GM23338 (cell line): ENCODE measurements around the gene CORO7. TPM values are rescaled to one million over a fixed set of nuclear protein-coding genes. Genes with fewer than 3 reads are reported as not detected.

Experiments used
- ATAC-seq: fragments of 200-7000 bp; cut with Tn5 transposase; 3 replicates; pipeline ENCODE4 v1.9.1; 2020
- DNase-seq: peaks from one replicate; pipeline ENCODE4 v3.0.0-alpha.2; 2015; ENCODE audit warnings: low spot score
- H2AFZ ChIP-seq: fragments of 200-600 bp; sonication (generic); 2 replicates; pipeline ENCODE4 v1.8.0; 2016; ENCODE audit warnings: antibody characterized with exemption, mild to moderate bottlenecking, moderate library complexity
- H3F3A ChIP-seq: fragments of 200-600 bp; sonication (generic); replicated peaks from 2 replicates; pipeline ENCODE4 v1.8.0; 2017; ENCODE audit warnings: antibody characterized with exemption, mixed run types, low read depth
- H3K27ac ChIP-seq: fragments of 200-600 bp; sonication (generic); 2 replicates; pipeline ENCODE4 v1.6.1; 2016; ENCODE audit warnings: low read depth
- H3K27me3 ChIP-seq: fragments of 200-600 bp; sonication (generic); 2 replicates; pipeline ENCODE4 v1.8.0; 2016; ENCODE audit warnings: mild to moderate bottlenecking, mixed run types, moderate library complexity; ENCODE audit not compliant: insufficient read depth
- H3K36me3 ChIP-seq: fragments of 200-600 bp; sonication (generic); 2 replicates; pipeline ENCODE4 v1.8.0; 2016; ENCODE audit warnings: mild to moderate bottlenecking; ENCODE audit not compliant: insufficient read depth
- H3K4me1 ChIP-seq: fragments of 200-600 bp; sonication (generic); 2 replicates; pipeline ENCODE4 v1.8.0; 2016; ENCODE audit warnings: mild to moderate bottlenecking, moderate library complexity; ENCODE audit not compliant: insufficient read depth
- H3K4me2 ChIP-seq: fragments of 200-600 bp; sonication (generic); 2 replicates; pipeline ENCODE4 v1.7.1; 2017; ENCODE audit warnings: mixed run types
- H3K4me3 ChIP-seq: fragments of 200-600 bp; sonication (generic); 2 replicates; pipeline ENCODE4 v1.6.1; 2016; ENCODE audit warnings: mixed run types
- H3K79me2 ChIP-seq: fragments of 200-600 bp; sonication (generic); replicated peaks from 2 replicates; pipeline ENCODE4 v1.8.0; 2017; ENCODE audit warnings: mild to moderate bottlenecking; ENCODE audit not compliant: insufficient read depth
- H3K9me2 ChIP-seq: fragments of 200-600 bp; sonication (generic); 2 replicates; pipeline ENCODE4 v1.8.0; 2017; ENCODE audit not compliant: insufficient read depth
- H4K20me1 ChIP-seq: fragments of 200-600 bp; sonication (generic); replicated peaks from 2 replicates; pipeline ENCODE4 v1.8.0; 2017; ENCODE audit warnings: mild to moderate bottlenecking; ENCODE audit not compliant: insufficient read depth
- H3K27ac Mint-ChIP-seq: 2 replicates; pipeline ENCODE4 v1.8.0; 2020; ENCODE audit warnings: inconsistent platforms, mild to moderate bottlenecking, moderate library complexity, mixed read lengths
- H3K27me3 Mint-ChIP-seq: 3 replicates; pipeline ENCODE4 v1.8.0; 2022; ENCODE audit warnings: low read depth, mild to moderate bottlenecking, moderate library complexity, mixed read lengths, inconsistent platforms; ENCODE audit not compliant: insufficient read depth, poor library complexity
- H3K36me3 Mint-ChIP-seq: 3 replicates; pipeline ENCODE4 v1.8.0; 2021; ENCODE audit warnings: low read depth, mild to moderate bottlenecking, inconsistent platforms, moderate library complexity, mixed read lengths
- H3K4me1 Mint-ChIP-seq: 3 replicates; pipeline ENCODE4 v1.8.0; 2020; ENCODE audit warnings: mild to moderate bottlenecking, inconsistent platforms, mixed read lengths
- H3K4me3 Mint-ChIP-seq: 3 replicates; pipeline ENCODE4 v1.8.0; 2021; ENCODE audit warnings: moderate library complexity, mild to moderate bottlenecking, inconsistent platforms, mixed read lengths
- H3K9me3 Mint-ChIP-seq: 3 replicates; pipeline ENCODE4 v1.8.0; 2020; ENCODE audit warnings: moderate library complexity, mild to moderate bottlenecking, inconsistent platforms, mixed read lengths
- ETS1 ChIP-seq: IDR thresholded peaks from 2 replicates; pipeline ENCODE4 v1.6.1; 2016; ENCODE audit warnings: antibody characterized with exemption
- EZH2 ChIP-seq: fragments of 200-600 bp; sonication (generic); IDR thresholded peaks from one replicate; pipeline ENCODE4 v1.8.0; 2017; ENCODE audit warnings: antibody characterized with exemption, mild to moderate bottlenecking, low read depth; ENCODE audit not compliant: unreplicated experiment
- NANOG ChIP-seq: IDR thresholded peaks from 2 replicates; pipeline ENCODE4 v1.6.1; 2016; ENCODE audit warnings: antibody characterized with exemption, borderline replicate concordance
- STAT1 ChIP-seq: IDR thresholded peaks from one replicate; pipeline ENCODE4 v1.6.1; 2016; ENCODE audit warnings: antibody characterized with exemption; ENCODE audit not compliant: unreplicated experiment
- ZNF114 ChIP-seq: fragments of 250-450 bp; sonication (Bioruptor Pico); IDR thresholded peaks from 2 replicates; pipeline ENCODE4 v1.5.0; 2020; ENCODE audit warnings: mild to moderate bottlenecking, moderate library complexity
- ZNF462 ChIP-seq: fragments of 250-450 bp; sonication (Bioruptor Pico); IDR thresholded peaks from 2 replicates; pipeline ENCODE4 v1.5.0; 2020; ENCODE audit warnings: mild to moderate bottlenecking, moderate library complexity
- polyA plus RNA-seq: library from polyadenylated mRNA; unstranded; fragments of >200 nt; fragmentation: Nextera tagmentation; extraction: Ambion mirVana; gene quantifications from 2 replicates; pipeline ENCODE4 v1.2.1, GENCODE V29; 2016
- total RNA-seq: library from RNA; depleted of rRNA; stranded (reverse); fragments of >200 nt; shearing (Covaris generic); gene quantifications from 2 replicates; pipeline ENCODE4 v1.2.3, GENCODE V29; 2014

CORO7 gene
- total and polyA plus RNA-seq, 2 experiments from 2014 or later: 14.2 to 46.4 TPM

- peaks cover 4% of the 10 kb centered on the region for H3K27me3 Mint-ChIP-seq
- Histone ChIP-seq H3K4me3 (no peak overlapping the region), H3K4me2 (no peak overlapping the region), H3K4me1 (peaks cover 11% of the 10 kb centered on the region), H3K27ac (no peak overlapping the region), H3K27me3 (no peaks in the 10 kb centered on the region), H3K79me2 (peaks cover 44% of the 10 kb centered on the region), H3K9me2 (no peaks in the 10 kb centered on the region), H4K20me1 (peaks cover 22% of the 10 kb centered on the region), H3F3A (0 out of 2 replicates have a peak, but pooled peaks cover 4% of the 10 kb centered on the region), H3K36me3 (peaks cover 21% of the 10 kb centered on the region; the same call in 1 of the 2 replicates), H2AFZ (no peak overlapping the region)
- H3K27ac Mint-ChIP-seq: no peak overlapping the region
- no peaks in the 10 kb centered on the region for H3K9me3 Mint-ChIP-seq
- DNase-seq: no peak
- ATAC-seq: no peak
- H3K4me1 Mint-ChIP-seq: peaks cover 11% of the 10 kb centered on the region
- TF ChIP-seq NANOG: no peak
- no peak for TF ChIP-seq STAT1
- no peak for TF ChIP-seq EZH2
- TF ChIP-seq ETS1: no peak
- no peak for TF ChIP-seq ZNF114 (CRISPR knock-in tag)
- TF ChIP-seq ZNF462: no peak
- H3K4me3 Mint-ChIP-seq: no peak overlapping the region
- peaks cover 32% of the 10 kb centered on the region for H3K36me3 Mint-ChIP-seq
These were observed 14.6 kb upstream of the CORO7 start for GRCh38 chr16:4431023-4431422.
